Measurements from ENCODE around the gene GZMB. TPM values are rescaled to one million over a fixed set of nuclear protein-coding genes. Genes with fewer than 3 reads are reported as not detected.
"Not testable (repeated sequence)": the region's sequence is repeated elsewhere in the genome, so short reads cannot be mapped to it uniquely, and the experiment has no call there.

GZMB gene
- total RNA-seq, 1 donor from 2014 or later, result 6,140 TPM

GRCh38 chr14:24591004-24591403 lies 43.0 kb downstream of the GZMB start:
- H3K4me1 Mint-ChIP-seq (ENCODE audit: low read depth); H3K4me3 Mint-ChIP-seq; DNase-seq (ENCODE audit: low spot score); H3K36me3 Mint-ChIP-seq (ENCODE audit: low read depth); H3K27ac Mint-ChIP-seq; intact Hi-C loops (cut with micrococcal nuclease): not testable (repeated sequence)
- peaks cover 24% of the 10 kb centered on the region for H3K27me3 Mint-ChIP-seq (ENCODE audit: insufficient read depth)
- H3K9me3 Mint-ChIP-seq, result peaks cover 19% of the 10 kb centered on the region

DNA sequence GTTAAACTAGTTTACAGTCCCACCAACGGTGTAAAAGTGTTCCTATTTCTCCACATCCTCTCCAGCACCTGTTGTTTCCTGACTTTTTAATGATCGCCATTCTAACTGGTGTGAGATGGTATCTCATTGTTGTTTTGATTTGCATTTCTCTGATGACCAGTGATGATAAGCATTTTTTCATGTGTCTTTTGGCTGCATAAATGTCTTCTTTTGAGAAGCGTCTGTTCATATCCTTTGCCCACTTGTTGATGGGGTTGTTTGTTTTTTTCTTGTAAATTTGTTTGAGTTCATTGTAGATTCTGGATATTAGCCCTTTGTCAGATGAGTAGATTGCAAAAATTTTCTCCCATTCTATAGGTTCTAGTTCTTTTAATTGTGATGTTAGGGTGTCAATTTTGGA lies 49.6 kb downstream of the GZMB start:
- H3K4me1 Mint-ChIP-seq (ENCODE audit: low read depth); DNase-seq (ENCODE audit: low spot score); H3K9me3 Mint-ChIP-seq; H3K4me3 Mint-ChIP-seq; H3K27ac Mint-ChIP-seq; intact Hi-C loops (cut with micrococcal nuclease); H3K36me3 Mint-ChIP-seq (ENCODE audit: low read depth): not testable (repeated sequence)
- H3K27me3 Mint-ChIP-seq (ENCODE audit: insufficient read depth), result peaks cover 10% of the 10 kb centered on the region

Other genes starting within 250 kb of the GZMB start
- 0.02 TPM in 1 of 2 replicates, not detected in the other for gene NYNRIN, start 235.2 kb downstream of the GZMB start, total RNA-seq
- gene CBLN3, start 204.5 kb downstream of the GZMB start, total RNA-seq, result 5.2 and 5.5 TPM in 2 replicates
- 65.9 and 72.0 TPM in 2 replicates for gene KHNYN, start 204.2 kb downstream of the GZMB start, total RNA-seq
- 41.5 and 48.0 TPM in 2 replicates for gene SDR39U1, start 191.4 kb downstream of the GZMB start, total RNA-seq
- not detected in 2 replicates for gene CMA1, start 125.9 kb downstream of the GZMB start, total RNA-seq
- gene CTSG, start 57.9 kb downstream of the GZMB start, total RNA-seq, result not detected in 2 replicates
- gene GZMH, start 24.5 kb downstream of the GZMB start, total RNA-seq, result 35.7 and 35.9 TPM in 2 replicates